OCI-LY7 (cell line): ENCODE data around the gene SEMA4D.

Source experiments
- EZH2phosphoT487 ChIP-seq: fragments of 200-600 bp; sonication (generic); IDR thresholded peaks from 2 replicates; pipeline ENCODE4 v1.6.1; 2018; ENCODE audit warnings: low read depth, borderline replicate concordance, mild to moderate bottlenecking, mixed run types, antibody characterized with exemption, low read length, moderate library complexity, mixed read lengths
- TF ChIP-seq, protein P1 (sequence below): fragments of 200-600 bp; sonication (generic); conservative IDR thresholded peaks from 2 replicates; pipeline ENCODE4 v1.5.1; 2014; ENCODE audit warnings: mild to moderate bottlenecking, antibody characterized with exemption, low read length, moderate library complexity, mixed read lengths

DNA sequence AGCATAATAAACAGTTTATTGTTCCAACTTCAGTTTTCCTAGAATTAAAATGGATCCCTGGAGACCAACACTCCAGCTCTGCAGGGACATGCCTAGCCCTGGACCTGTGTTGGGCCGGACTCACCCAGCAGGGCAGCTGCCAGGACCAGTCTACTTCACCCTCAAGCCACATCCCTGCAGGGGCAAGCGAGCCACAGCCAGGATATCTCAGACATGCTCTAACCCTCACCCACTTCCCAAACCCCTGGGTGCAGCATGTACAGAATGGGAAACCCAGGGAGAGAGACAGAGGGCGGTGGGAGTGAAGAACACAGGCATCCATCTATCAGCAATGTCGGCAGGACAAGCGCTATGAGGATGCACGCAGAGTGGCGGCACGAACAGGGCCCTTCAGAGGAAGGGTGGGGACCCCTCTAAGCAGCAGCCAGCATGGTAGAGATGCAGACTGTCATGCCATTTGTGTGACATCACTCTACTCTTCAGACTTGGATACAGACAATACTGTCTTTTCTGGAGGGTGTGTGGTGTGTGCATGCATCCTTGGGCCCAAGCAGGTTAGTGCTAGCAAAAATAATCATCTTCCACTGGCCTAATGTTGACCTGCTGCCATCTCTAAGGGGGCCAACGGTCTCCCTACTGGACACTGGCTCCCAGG lies 83.1 kb downstream of the SEMA4D start:
- no peak for TF ChIP-seq EZH2phosphoT487
- TF ChIP-seq, protein P1, sequence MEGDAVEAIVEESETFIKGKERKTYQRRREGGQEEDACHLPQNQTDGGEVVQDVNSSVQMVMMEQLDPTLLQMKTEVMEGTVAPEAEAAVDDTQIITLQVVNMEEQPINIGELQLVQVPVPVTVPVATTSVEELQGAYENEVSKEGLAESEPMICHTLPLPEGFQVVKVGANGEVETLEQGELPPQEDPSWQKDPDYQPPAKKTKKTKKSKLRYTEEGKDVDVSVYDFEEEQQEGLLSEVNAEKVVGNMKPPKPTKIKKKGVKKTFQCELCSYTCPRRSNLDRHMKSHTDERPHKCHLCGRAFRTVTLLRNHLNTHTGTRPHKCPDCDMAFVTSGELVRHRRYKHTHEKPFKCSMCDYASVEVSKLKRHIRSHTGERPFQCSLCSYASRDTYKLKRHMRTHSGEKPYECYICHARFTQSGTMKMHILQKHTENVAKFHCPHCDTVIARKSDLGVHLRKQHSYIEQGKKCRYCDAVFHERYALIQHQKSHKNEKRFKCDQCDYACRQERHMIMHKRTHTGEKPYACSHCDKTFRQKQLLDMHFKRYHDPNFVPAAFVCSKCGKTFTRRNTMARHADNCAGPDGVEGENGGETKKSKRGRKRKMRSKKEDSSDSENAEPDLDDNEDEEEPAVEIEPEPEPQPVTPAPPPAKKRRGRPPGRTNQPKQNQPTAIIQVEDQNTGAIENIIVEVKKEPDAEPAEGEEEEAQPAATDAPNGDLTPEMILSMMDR: no peak
